Activated CD8-positive, alpha-beta memory T cell treated with anti-CD3 and anti-CD28 coated beads, Interleukin-2, amount 50 U/mL, for 24 hours (primary cell): ENCODE data around the gene CORO6.
A peak's percentile ranks its signal among the peaks of the same experiment; 100 is the strongest.

ENCODE experiments used
- DNase-seq: peaks from one replicate; pipeline ENCODE4 v3.0.0-alpha.2; 2020; ENCODE audit errors: extremely low read depth

Gene CORO6

GRCh38 chr17:29630630-29631193 lies 8.0 kb upstream of the CORO6 start:
- DNase-seq, result no peak

GRCh38 chr17:29629839-29630238 lies 7.1 kb upstream of the CORO6 start:
- no peak for DNase-seq

- no peak for DNase-seq
Observed at GRCh38 chr17:29628644-29629043, 5.9 kb upstream of the CORO6 start.

GRCh38 chr17:29627951-29628350 lies 5.2 kb upstream of the CORO6 start:
- no peak for DNase-seq

- DNase-seq, result no peak
Observed at GRCh38 chr17:29625037-29625750, 2.5 kb upstream of the CORO6 start.

GRCh38 chr17:29624586-29624985 lies 1.9 kb upstream of the CORO6 start:
- DNase-seq, result no peak

GRCh38 chr17:29623283-29623647 lies 553 bp upstream of the CORO6 start:
- no peak for DNase-seq

GRCh38 chr17:29621751-29622194 lies 939 bp downstream of the CORO6 start:
- no peak for DNase-seq

- no peak for DNase-seq
Observed at GRCh38 chr17:29620779-29621500, 1.8 kb downstream of the CORO6 start.

- no peak for DNase-seq
Observed at GRCh38 chr17:29620271-29620670, 2.4 kb downstream of the CORO6 start.

GRCh38 chr17:29619251-29619650 lies 3.5 kb downstream of the CORO6 start:
- no peak for DNase-seq

GRCh38 chr17:29618272-29619065 lies 4.2 kb downstream of the CORO6 start:
- DNase-seq, result no peak

- DNase-seq, result peak; percentile 58
Observed at GRCh38 chr17:29617481-29618271, 5.0 kb downstream of the CORO6 start.

GRCh38 chr17:29617125-29617480 lies 5.6 kb downstream of the CORO6 start:
- peak; percentile 78 for DNase-seq

- DNase-seq, result no peak
Observed at GRCh38 chr17:29616300-29617048, 6.2 kb downstream of the CORO6 start.

- DNase-seq, result no peak
Observed at GRCh38 chr17:29615492-29616299, 7.0 kb downstream of the CORO6 start.

GRCh38 chr17:29615048-29615385 lies 7.7 kb downstream of the CORO6 start:
- DNase-seq, result no peak

GRCh38 chr17:29614349-29615047 lies 8.2 kb downstream of the CORO6 start:
- no peak for DNase-seq

GRCh38 chr17:29613856-29614255 lies 8.9 kb downstream of the CORO6 start:
- DNase-seq, result no peak
